CD4-positive, alpha-beta T cell treated with Interleukin-4 for 1 hour (primary cell): Measurements from ENCODE around the gene FAM47E.
"Not testable (repeated sequence)": the region's sequence is repeated elsewhere in the genome, so short reads cannot be mapped to it uniquely, and the experiment has no call there.

Experiments
- DNase-seq, 2 donors: peaks; one replicate each; pipeline ENCODE4 v3.0.0-alpha.2; 2020 to 2022

The FAM47E gene

DNA sequence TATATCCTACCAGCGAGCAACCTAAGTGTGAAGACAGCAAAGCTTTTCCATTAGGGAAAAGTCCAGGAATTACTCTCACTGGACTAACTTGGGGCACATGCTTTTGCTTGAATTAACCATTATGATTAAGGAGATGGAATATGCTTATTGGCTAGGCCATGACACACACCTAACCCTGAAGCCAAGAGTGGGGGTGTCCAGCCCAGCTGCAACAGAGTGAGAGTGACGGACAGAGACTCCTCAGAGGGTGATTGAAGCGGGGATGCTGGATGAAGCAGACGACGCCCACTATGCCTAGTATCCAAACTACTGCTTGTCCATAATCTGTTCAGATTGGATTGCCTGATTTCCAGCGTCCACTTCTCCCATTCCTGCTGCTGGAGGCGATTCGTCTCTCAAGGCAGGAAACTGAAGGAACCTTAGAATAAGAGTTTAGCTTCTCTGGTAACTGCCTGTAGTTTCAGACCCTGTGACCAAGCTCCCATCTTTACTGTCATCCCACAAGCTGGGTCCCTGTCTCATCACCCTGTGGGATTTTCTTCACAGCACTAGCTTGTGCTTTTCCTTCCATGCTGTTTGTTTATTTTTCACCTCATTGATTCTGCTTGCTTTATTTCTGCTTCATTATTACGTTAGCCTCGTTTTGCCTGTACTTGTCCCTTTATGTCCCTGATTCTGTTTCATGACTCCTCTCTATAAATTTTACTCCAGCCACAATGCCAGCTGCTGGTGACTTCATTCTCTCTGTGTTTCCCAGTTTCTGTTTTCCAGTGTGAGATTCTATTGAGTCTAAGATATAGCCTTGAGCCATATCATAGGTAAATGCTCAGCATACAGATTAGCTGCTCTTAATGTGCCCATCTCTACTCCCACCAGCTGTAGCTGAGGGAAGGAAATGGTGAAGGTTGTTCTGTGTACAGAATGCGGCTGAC is 19.0 kb downstream of the FAM47E start:
- DNase-seq = no peak

DNA sequence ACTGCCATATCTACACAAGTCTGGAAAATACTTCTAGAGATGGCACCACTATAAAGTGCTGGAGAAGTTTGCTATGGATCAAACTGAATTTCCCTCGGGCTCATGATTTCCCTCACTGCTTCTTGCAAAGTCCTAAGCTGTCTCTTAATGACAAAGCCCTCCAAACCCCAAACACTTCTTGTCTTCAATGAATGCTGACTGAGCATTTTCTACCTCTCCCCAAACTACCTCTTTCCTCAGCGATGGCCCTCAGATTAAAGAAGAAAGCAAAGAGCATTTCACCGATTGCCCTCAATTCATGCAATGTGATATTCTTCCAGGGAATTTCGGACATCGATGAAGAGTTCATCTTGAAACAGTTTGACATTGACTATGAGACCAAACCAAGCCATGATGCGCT is 19.7 kb downstream of the FAM47E start:
- DNase-seq = no peak

DNA sequence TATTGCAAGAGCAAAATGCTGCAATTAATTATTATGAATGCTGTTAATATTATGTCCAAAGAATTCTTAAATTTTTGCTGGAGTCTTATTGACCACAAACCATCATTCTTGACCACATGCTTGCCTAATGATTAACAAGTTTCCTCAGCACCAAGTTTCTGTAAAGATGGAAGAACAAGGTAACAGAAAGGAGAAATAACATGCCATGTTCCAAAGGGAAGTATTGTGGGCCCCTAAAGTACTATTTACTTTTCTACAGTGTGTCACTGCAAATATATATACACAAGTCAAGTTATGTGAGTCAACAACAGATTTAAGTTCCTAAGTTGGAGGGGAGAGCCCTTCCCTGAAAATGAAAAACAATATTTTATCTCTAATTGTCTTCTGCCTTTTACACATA is 20.6 kb downstream of the FAM47E start:
- DNase-seq = no peak

DNA sequence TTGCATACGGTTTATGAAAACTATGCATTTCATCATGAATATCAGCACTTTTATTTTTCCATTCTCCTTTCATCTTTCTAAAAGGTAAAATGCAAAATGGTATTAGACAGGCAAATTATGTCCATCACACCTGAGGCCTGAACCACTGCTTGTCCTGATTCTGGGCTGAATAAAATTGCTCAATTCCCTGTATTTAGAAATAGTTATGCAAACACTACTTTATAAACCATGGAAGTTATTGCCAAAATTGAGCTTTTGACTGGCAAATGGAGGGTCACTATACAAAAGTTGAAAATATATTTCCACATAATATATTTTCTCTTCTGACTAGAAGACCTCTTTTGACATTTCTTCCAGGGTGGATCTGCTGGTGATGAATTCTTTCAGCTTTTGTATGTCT is 21.1 kb downstream of the FAM47E start:
- DNase-seq = no peak

DNA sequence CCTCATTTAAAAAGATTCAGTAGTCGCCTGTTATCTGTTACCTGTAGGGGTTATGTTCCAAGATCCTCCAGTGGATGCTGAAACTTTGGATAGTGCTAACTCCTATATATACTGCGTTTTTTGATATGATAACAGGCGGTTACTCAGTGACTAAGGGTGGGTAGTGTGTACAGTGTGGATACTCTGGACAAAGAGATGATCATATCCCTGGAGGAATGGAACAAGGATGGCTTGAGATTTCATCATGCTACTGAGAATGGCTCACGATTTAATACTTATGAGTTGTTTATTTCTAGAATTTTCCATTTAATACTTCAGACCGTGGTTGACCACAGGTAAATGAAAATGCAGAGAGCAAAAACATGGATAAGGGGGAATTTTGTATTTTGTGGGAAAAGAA is 21.5 kb downstream of the FAM47E start:
- DNase-seq = no peak

DNA sequence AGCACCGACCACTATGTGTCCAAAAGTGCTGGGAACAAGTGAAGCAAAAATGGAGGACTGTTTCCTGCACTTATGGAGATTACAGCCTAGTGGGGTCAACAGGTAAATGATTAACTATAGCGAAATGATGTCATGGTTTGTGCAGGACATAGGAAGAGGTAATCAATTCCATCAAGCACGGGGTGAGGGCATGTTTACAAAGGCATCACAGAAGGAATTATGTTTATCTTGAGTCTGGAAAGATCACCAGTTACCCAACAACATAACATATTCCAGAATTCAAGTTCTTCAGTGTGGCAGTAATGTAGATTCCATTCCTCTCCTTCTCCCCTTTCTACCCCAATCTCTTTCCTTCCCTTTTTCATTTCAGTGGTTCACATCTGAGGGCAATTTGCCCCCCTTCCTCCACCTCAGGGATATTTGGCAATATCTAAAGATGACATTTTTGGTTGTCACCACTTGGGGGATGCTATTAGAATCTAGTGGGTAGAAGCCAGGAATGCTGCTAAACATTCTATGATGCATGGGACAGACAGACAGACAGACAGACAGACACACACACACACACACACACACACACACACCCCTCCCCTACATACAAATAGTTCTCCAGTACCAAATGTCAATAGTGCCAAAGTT is 24.1 kb downstream of the FAM47E start:
- DNase-seq = no peak

GRCh38 chr4:76276813-76277212 is 25.3 kb downstream of the FAM47E start:
- DNase-seq = no peak

DNA sequence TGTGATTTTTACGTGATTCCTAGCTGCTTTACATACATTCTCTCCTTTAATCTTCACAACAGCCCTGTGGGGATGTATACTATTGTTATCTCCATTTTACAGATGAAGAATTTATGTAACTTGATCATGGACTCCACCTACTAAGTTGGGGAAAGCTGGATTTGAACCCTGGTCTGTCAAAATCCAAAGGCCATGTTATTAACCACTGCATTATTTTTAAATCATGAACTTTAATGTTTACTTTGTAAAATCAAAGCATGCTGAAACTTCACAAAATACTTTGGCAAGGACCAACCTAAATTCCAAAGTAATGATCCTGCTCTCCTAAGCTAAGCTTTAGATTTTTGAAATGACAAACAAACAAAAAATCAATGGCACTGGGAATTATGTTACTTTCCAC is 26.1 kb downstream of the FAM47E start:
- no peak for DNase-seq

DNA sequence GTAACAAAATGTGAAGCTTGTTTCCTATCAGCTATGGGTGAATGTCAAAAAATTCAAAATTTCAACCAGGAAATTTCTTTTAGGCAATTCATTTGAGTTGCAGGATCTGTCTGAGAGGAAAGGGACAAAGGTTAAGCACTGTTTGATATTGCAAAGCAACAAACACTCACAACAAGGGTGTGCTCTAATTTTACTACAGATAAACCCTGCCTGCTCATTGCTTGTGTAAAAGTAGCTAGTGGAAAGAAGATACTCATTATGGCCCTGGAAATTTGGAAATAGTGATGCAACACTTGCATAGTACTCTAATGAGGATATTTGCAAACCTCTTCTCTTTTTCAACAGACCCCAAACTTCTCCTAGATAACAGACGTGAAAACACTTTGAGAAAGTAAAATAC is 27.1 kb downstream of the FAM47E start:
- no peak for DNase-seq

GRCh38 chr4:76279462-76279861 is 27.9 kb downstream of the FAM47E start:
- DNase-seq = peak in 1 of 2 donors; percentile 53

- no peak for DNase-seq
Observed at GRCh38 chr4:76280488-76281441, 29.2 kb downstream of the FAM47E start.

DNA sequence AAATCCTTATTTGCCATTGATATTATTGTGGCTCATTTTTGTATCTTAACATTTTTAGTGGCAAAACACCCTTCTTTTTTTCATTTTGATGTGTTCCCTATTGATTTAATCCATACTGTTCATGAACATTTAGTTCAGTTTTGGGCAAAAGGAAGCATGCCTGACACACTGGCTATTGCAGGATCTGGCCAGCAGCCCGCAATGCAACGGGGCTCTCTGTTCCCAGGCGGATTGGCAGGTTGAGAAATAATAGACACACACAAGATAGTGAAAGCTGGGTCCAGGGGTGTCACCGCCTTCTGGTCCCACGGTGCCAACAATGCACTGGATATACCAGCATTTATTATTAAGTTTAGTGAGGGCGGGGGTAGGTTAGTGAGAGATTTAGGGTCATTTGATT is 30.1 kb downstream of the FAM47E start:
- not testable (repeated sequence) for DNase-seq

- no peak for DNase-seq
Observed at GRCh38 chr4:76282941-76283689, 31.6 kb downstream of the FAM47E start.

- DNase-seq = no peak
Observed at GRCh38 chr4:76283900-76284299, 32.4 kb downstream of the FAM47E start.

- not testable (repeated sequence) for DNase-seq
Observed at GRCh38 chr4:76287811-76288210, 36.3 kb downstream of the FAM47E start.

- DNase-seq = no peak
Observed at GRCh38 chr4:76292730-76293129, 41.2 kb downstream of the FAM47E start.

DNA sequence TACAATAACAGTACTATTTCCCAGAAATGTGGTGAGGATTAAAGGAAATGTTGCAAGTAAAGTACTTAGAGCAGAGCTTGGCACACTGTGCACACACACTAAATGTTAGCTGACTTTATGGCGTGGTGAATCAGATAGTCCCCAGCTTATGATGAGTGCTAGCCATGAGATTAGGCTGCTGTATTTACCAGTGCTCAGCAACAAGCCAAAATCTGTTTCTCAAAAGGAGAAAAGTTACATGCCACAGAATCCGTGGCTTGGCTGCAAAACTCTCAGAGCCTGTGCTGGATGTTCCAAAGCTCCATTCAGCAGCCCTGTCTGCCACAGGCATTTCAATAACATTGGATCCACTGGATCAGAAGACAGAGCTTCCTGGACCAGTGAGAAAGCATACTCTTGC is 42.3 kb downstream of the FAM47E start:
- DNase-seq = no peak

GRCh38 chr4:76296286-76296820 is 44.8 kb downstream of the FAM47E start:
- DNase-seq = no peak

GRCh38 chr4:76298227-76298626 is 46.7 kb downstream of the FAM47E start:
- no peak for DNase-seq

DNA sequence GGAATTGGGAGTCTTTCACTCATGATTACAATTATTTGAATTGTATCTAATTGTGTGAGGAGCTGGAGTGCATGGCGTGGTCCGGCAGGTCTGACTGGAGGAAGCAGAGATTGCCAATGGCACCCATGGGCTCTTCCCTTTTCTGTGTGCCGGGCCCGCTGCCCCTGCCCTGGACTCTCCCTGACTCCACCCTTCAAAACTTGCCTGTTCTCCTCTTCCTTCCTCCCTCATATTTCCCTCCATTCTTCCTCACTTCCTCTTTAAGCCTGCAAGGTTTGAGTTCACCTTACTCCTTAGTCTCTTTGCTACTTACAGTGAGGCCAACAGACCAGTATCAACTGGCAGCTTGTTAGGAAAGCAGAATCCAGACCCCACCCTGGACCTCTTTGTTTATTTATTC is 48.5 kb downstream of the FAM47E start:
- no peak for DNase-seq

DNA sequence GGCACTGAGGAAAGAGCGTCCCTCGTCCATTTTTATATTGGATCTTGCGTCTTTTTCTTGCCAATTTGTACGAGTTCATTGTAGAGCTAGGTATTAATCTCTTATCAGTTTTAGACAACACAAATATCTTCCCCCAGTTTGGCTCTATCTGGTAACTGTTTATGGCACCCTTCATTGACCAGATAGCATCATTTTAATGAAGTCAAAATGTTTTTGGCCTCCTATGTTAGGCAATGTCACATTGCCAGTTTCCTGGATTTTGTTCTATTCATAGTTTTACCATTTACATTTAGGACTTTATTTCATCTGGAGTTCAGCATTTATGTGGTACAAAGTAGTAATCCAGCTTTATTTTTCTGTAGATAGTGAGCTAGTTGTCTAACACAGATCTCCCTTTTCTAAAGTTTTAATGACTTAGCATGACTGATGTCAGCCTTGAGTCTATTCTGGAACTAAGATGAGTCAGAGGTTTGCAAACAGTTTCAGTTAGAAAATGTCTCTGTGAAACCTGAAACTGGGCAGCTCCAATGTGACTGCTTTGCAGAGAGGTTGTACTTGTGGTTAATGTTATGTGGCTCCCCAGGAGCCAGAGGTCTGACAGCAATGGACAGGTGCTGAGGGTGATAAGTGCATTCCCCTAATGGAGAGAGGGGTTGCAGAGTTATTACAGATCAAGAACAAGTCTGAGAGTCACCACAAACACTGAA is 49.7 kb downstream of the FAM47E start:
- DNase-seq = no peak

- DNase-seq = no peak
Observed at GRCh38 chr4:76301775-76302162, 50.2 kb downstream of the FAM47E start.
